SK-N-SH (cell line): ENCODE measurements around the gene PRRT1B. TPM values are rescaled to one million over a fixed set of nuclear protein-coding genes. Genes with fewer than 3 reads are reported as not detected.
A peak's percentile ranks its signal among the peaks of the same experiment; 100 is the strongest.

Experiments used
- CTCF ChIA-PET: fragments of 300-600, 350-600 bp; formaldehyde crosslinking; extraction: SDS; loops from one replicate; lab custom pipeline; 2021; lab: Yijun Ruan, JAX
- POLR2A ChIA-PET: fragments of 350-600 bp; sonication (Branson Sonifier 250); formaldehyde crosslinking; extraction: SDS; loops from one replicate; lab custom pipeline; 2020; ENCODE audit warnings: antibody characterized with exemption, inconsistent platforms; lab: Yijun Ruan, JAX
- DNase-seq: peaks from one replicate; pipeline ENCODE4 v3.0.0; 2012
- H2AFZ ChIP-seq: fragments of 200-600 bp; sonication (generic); 2 replicates; pipeline ENCODE4 v1.8.1; 2016; ENCODE audit warnings: antibody characterized with exemption, mild to moderate bottlenecking, low read depth
- H3F3A ChIP-seq: fragments of 200-600 bp; sonication (generic); replicated peaks from 2 replicates; pipeline ENCODE3; 2016; ENCODE audit warnings: antibody characterized with exemption, mild to moderate bottlenecking; ENCODE audit not compliant: insufficient read depth
- H3K27ac ChIP-seq, 2 experiments: fragments of 200-500 bp in 1 of 2; fragments of 200-600 bp in 1 of 2; sonication (Bioruptor generic) in 1 of 2; sonication (generic), shearing (Covaris generic) in 1 of 2; 2 replicates each; pipeline versions ENCODE4 v1.5.1 to v1.6.1; 2014 to 2016; ENCODE audit warnings: low read depth in 2 of 2, inconsistent platforms in 1 of 2, low read length in 1 of 2, mild to moderate bottlenecking in 1 of 2, mixed read lengths in 1 of 2
- H3K27me3 ChIP-seq: fragments of 200-600 bp; sonication (generic), shearing (Covaris generic); 2 replicates; pipeline ENCODE4 v1.6.1; 2016; ENCODE audit warnings: mixed run types; ENCODE audit not compliant: insufficient read depth
- H3K36me3 ChIP-seq, 2 experiments: fragments of 200-500 bp in 1 of 2; fragments of 200-600 bp in 1 of 2; sonication (Bioruptor generic) in 1 of 2; sonication (generic) in 1 of 2; replicated peaks in 1 of 2; 2 replicates each; pipeline versions ENCODE3 to v1.5.1; 2014 to 2016; ENCODE audit warnings: low read length in 1 of 2, mild to moderate bottlenecking in 1 of 2; ENCODE audit not compliant: insufficient read depth in 2 of 2, control insufficient read depth in 1 of 2
- H3K4me1 ChIP-seq, 2 experiments: fragments of 200-500 bp in 1 of 2; fragments of 200-600 bp in 1 of 2; sonication (Bioruptor generic) in 1 of 2; sonication (generic), shearing (Covaris generic) in 1 of 2; 2 replicates each; pipeline versions ENCODE4 v1.5.1 to v1.6.1; 2014 to 2016; ENCODE audit warnings: low read depth in 1 of 2, low read length in 1 of 2, mixed run types in 1 of 2; ENCODE audit not compliant: insufficient read depth in 2 of 2, control insufficient read depth in 1 of 2
- H3K4me2 ChIP-seq: fragments of 200-600 bp; sonication (generic), shearing (Covaris generic); 2 replicates; pipeline ENCODE4 v1.6.1; 2017; ENCODE audit warnings: mixed run types
- H3K4me3 ChIP-seq, 2 experiments: fragments of 200-500 bp in 1 of 2; fragments of 200-600 bp in 1 of 2; sonication (Bioruptor generic) in 1 of 2; sonication (generic), shearing (Covaris generic) in 1 of 2; 2 replicates each; pipeline versions ENCODE4 v1.5.1 to v1.8.1; 2014 to 2016; ENCODE audit warnings: low read depth in 2 of 2, inconsistent platforms in 1 of 2, low read length in 1 of 2, mild to moderate bottlenecking in 1 of 2, mixed read lengths in 1 of 2, moderate library complexity in 1 of 2
- H3K79me2 ChIP-seq: fragments of 200-600 bp; sonication (generic); 2 replicates; pipeline ENCODE4 v1.8.1; 2017; ENCODE audit warnings: mild to moderate bottlenecking; ENCODE audit not compliant: insufficient read depth
- H3K9ac ChIP-seq: fragments of 200-600 bp; sonication (generic); 2 replicates; pipeline ENCODE4 v1.6.1; 2017; ENCODE audit warnings: mixed run types
- H3K9me2 ChIP-seq: fragments of 200-600 bp; sonication (generic); 2 replicates; pipeline ENCODE4 v1.6.1; 2017; ENCODE audit warnings: mixed run types
- H3K9me3 ChIP-seq: fragments of 200-600 bp; sonication (generic); 2 replicates; pipeline ENCODE4 v1.6.1; 2017; ENCODE audit warnings: mixed run types, mild to moderate bottlenecking, moderate library complexity
- H4K20me1 ChIP-seq: fragments of 200-600 bp; sonication (generic); 2 replicates; pipeline ENCODE4 v1.6.1; 2017; ENCODE audit warnings: mild to moderate bottlenecking, mixed run types; ENCODE audit not compliant: insufficient read depth
- CHD2 ChIP-seq: fragments of 150-350 bp; IDR thresholded peaks from 2 replicates; pipeline ENCODE4 v1.6.1; 2018; ENCODE audit warnings: low read length; ENCODE audit not compliant: partially characterized antibody
- CTCF ChIP-seq: fragments of 200-600 bp; sonication (generic); IDR thresholded peaks from 2 replicates; pipeline ENCODE4 v1.6.1; 2017; ENCODE audit warnings: antibody characterized with exemption, mild to moderate bottlenecking, moderate library complexity
- ELF1 ChIP-seq: IDR thresholded peaks from 2 replicates; pipeline ENCODE4 v1.4.0; 2012
- FOSL2 ChIP-seq: IDR thresholded peaks from 2 replicates; pipeline ENCODE4 v1.4.0; 2012; ENCODE audit warnings: low read depth, mild to moderate bottlenecking, moderate library complexity, borderline replicate concordance
- FOXJ3 ChIP-seq: sonication (generic); formaldehyde crosslinking; IDR thresholded peaks from 2 replicates; pipeline ENCODE4 v1.5.1; 2020; ENCODE audit warnings: mild to moderate bottlenecking, missing genetic modification reagents
- GABPA ChIP-seq: IDR thresholded peaks from 2 replicates; pipeline ENCODE4 v1.4.0; 2012; ENCODE audit warnings: low read depth, mild to moderate bottlenecking
- GATA2 ChIP-seq: sonication (generic); formaldehyde crosslinking; IDR thresholded peaks from 2 replicates; pipeline ENCODE4 v1.5.0; 2020; ENCODE audit warnings: mild to moderate bottlenecking, missing genetic modification reagents
- IRF3 ChIP-seq: fragments of 150-350 bp; IDR thresholded peaks from 2 replicates; pipeline ENCODE4 v1.6.1; 2016; ENCODE audit warnings: mild to moderate bottlenecking, low read depth, low read length
- MAX ChIP-seq: IDR thresholded peaks from 2 replicates; pipeline ENCODE4 v1.4.0; 2012; ENCODE audit warnings: low read depth
- MEF2A ChIP-seq: IDR thresholded peaks from 2 replicates; pipeline ENCODE4 v1.4.0; 2012; ENCODE audit warnings: low read depth, borderline replicate concordance
- MXI1 ChIP-seq: IDR thresholded peaks from 2 replicates; pipeline ENCODE4 v1.6.1; 2012; ENCODE audit warnings: mild to moderate bottlenecking, low read depth, low read length, improper control_type of control experiment
- NFIC ChIP-seq: IDR thresholded peaks from 2 replicates; pipeline ENCODE4 v1.4.0; 2012; ENCODE audit warnings: borderline replicate concordance
- POLR2AphosphoS5 ChIP-seq: IDR thresholded peaks from 2 replicates; pipeline ENCODE4 v1.6.1; 2012; ENCODE audit warnings: low read depth, low read length
- RCOR1 ChIP-seq: fragments of 150-350 bp; IDR thresholded peaks from 2 replicates; pipeline ENCODE4 v1.6.1; 2017; ENCODE audit warnings: antibody characterized with exemption, low read length
- RFX5 ChIP-seq: IDR thresholded peaks from 2 replicates; pipeline ENCODE4 v1.6.1; 2012; ENCODE audit warnings: mild to moderate bottlenecking, improper control_type of control experiment, low read length
- RXRA ChIP-seq: IDR thresholded peaks from 2 replicates; pipeline ENCODE4 v1.4.0; 2012; ENCODE audit warnings: low read depth, mild to moderate bottlenecking, borderline replicate concordance
- SIN3A ChIP-seq: IDR thresholded peaks from 2 replicates; pipeline ENCODE4 v1.6.1; 2012; ENCODE audit warnings: low read depth, mild to moderate bottlenecking, low read length, moderate library complexity, borderline replicate concordance
- TCF12 ChIP-seq: IDR thresholded peaks from 2 replicates; pipeline ENCODE4 v1.4.0; 2012
- TEAD4 ChIP-seq: IDR thresholded peaks from 2 replicates; pipeline ENCODE4 v1.4.0; 2012; ENCODE audit warnings: mild to moderate bottlenecking, borderline replicate concordance; ENCODE audit not compliant: insufficient read depth
- YY1 ChIP-seq: IDR thresholded peaks from 2 replicates; pipeline ENCODE4 v1.4.0; 2012; ENCODE audit warnings: low read depth, mild to moderate bottlenecking
- ZBTB33 ChIP-seq: IDR thresholded peaks from 2 replicates; pipeline ENCODE4 v1.4.0; 2012; ENCODE audit warnings: low read depth, borderline replicate concordance
- WGBS: methylation state at CpG from one replicate; pipeline ENCODE4 v1.1.6; 2017; ENCODE audit warnings: low lambda C conversion rate; 5-methylcytosine and 5-hydroxymethylcytosine counted together
- polyA plus RNA-seq, 3 experiments: library from polyadenylated mRNA; depleted of rRNA; stranded (reverse); fragments of >200 nt; gene quantifications; 2 replicates each; pipeline ENCODE4 v1.2.3, GENCODE V29; 2012

PRRT1B gene
- polyA plus RNA-seq, 1 of the 3 experiments (the other 2 are of a cell fraction) = not detected

GRCh38 chr9:131499254-131499767, 46.0 kb upstream of the PRRT1B start:
- 0 out of 2 replicates have a peak, but pooled peaks cover 4% of the 10 kb centered on the region for H4K20me1 ChIP-seq

GRCh38 chr9:131500377-131500776, 44.9 kb upstream of the PRRT1B start:
- no peak overlapping the region for H3K4me2 ChIP-seq
- peaks cover 23% of the 10 kb centered on the region for H3K79me2 ChIP-seq
- H3K27ac ChIP-seq = no peak overlapping the region
- ChIA-PET CTCF (interaction anchor here (1.2 to 2.0 kb wide), 2 partner anchors 12 to 22 kb away, joined by 3 to 11 read pairs; no protein-coding TSS in a partner anchor), POLR2A (no interaction called here)
- 92% methylated on average over 11 of the region's 12 CpGs for WGBS
- H3K4me1 ChIP-seq = peaks cover 3 to 16% of the 10 kb centered on the region in 2 experiments; a peak in 1 of 4 replicates
- no peak overlapping the region for H3K9ac ChIP-seq
- no peaks in the 10 kb centered on the region for H3K27me3 ChIP-seq
- no peaks in the 10 kb centered on the region for H3K9me3 ChIP-seq
- H4K20me1 ChIP-seq = 0 out of 2 replicates have a peak, but pooled peaks cover 4% of the 10 kb centered on the region
- no peak overlapping the region for H2AFZ ChIP-seq
- peaks cover 38% of the 10 kb centered on the region for H3F3A ChIP-seq
- no peak for DNase-seq
- H3K4me3 ChIP-seq = no peak overlapping the region
- H3K36me3 ChIP-seq = peaks cover 23 to 51% of the 10 kb centered on the region in 2 experiments
- no peaks in the 10 kb centered on the region for H3K9me2 ChIP-seq
- TF ChIP-seq MXI1 (no peak), FOSL2 (no peak), FOXJ3 (CRISPR knock-in tag) (no peak), MAX (no peak), ZBTB33 (no peak), GABPA (no peak), ELF1 (no peak), NFIC (no peak), CTCF (no peak), RFX5 (no peak), YY1 (no peak), SIN3A (no peak)

More at GRCh38 chr9:131499254-131499767, 46.0 kb upstream of the PRRT1B start:
- Histone ChIP-seq H3K36me3 (peaks cover 25 to 62% of the 10 kb centered on the region in 2 experiments), H3K9ac (no peak overlapping the region), H3F3A (peaks cover 38% of the 10 kb centered on the region), H3K9me2 (no peaks in the 10 kb centered on the region), H3K9me3 (no peaks in the 10 kb centered on the region), H3K4me3 (no peak overlapping the region), H3K79me2 (peaks cover 12% of the 10 kb centered on the region; the same call in 1 of the 2 replicates), H3K27ac (peak overlapping the region in 1 of 2 experiments; percentile 2; a peak in 1 of 4 replicates), H2AFZ (no peak overlapping the region), H3K4me1 (peaks cover 3 to 15% of the 10 kb centered on the region in 2 experiments; a peak in 1 of 4 replicates), H3K4me2 (no peak overlapping the region), H3K27me3 (no peaks in the 10 kb centered on the region)
- DNase-seq = no peak
- no peak for TF ChIP-seq RCOR1
- TF ChIP-seq FOSL2 = no peak
- no peak for TF ChIP-seq POLR2AphosphoS5
- no peak for TF ChIP-seq CHD2
- TF ChIP-seq RFX5 = no peak
- TF ChIP-seq MXI1 = no peak
- no peak for TF ChIP-seq RXRA
- no peak for TF ChIP-seq TCF12
- no peak for TF ChIP-seq ELF1
- TF ChIP-seq GATA2 (CRISPR knock-in tag) = no peak
- TF ChIP-seq MEF2A = no peak
- no peak for TF ChIP-seq TEAD4
- TF ChIP-seq MAX = no peak
- TF ChIP-seq SIN3A = no peak
- TF ChIP-seq IRF3 = no peak
- TF ChIP-seq NFIC = no peak
- no peak for TF ChIP-seq FOXJ3 (CRISPR knock-in tag)
- POLR2A ChIA-PET = no interaction called here
- WGBS = 89% methylated on average over 7 of the region's 7 CpGs
- CTCF ChIA-PET = interaction anchor here (0.7 to 3.8 kb wide), 5 partner anchors 13 to 375 kb away, joined by 3 to 19 read pairs (median 4); no protein-coding TSS in a partner anchor
